HepG2 (cell line): ENCODE measurements around the gene FDXR. TPM values are rescaled to one million over a fixed set of nuclear protein-coding genes. Genes with fewer than 3 reads are reported as not detected.

Experiments used
- CCDC6 ChIP-seq: sonication (generic); formaldehyde crosslinking; IDR thresholded peaks from 2 replicates; pipeline ENCODE4 v1.8.1; 2022; ENCODE audit warnings: mild to moderate bottlenecking, missing genetic modification reagents, moderate library complexity
- HNF1A ChIP-seq, 2 experiments: sonication (generic) in 1 of 2; formaldehyde crosslinking in 1 of 2; IDR thresholded peaks; 2 replicates each; pipeline versions ENCODE4 v1.4.0 to v1.6.1; 2016 to 2020; ENCODE audit warnings: borderline replicate concordance in 1 of 2, low read depth in 1 of 2, mild to moderate bottlenecking in 1 of 2, missing genetic modification reagents in 1 of 2
- IKZF4 ChIP-seq: sonication (generic); formaldehyde crosslinking; IDR thresholded peaks from 2 replicates; pipeline ENCODE4 v1.5.1; 2020; ENCODE audit warnings: borderline replicate concordance, mild to moderate bottlenecking, low read depth, missing genetic modification reagents; ENCODE audit errors: not compliant biosample characterization
- JUND ChIP-seq: sonication (generic); formaldehyde crosslinking; IDR thresholded peaks from 2 replicates; pipeline ENCODE4 v1.8.0; 2022; ENCODE audit warnings: mild to moderate bottlenecking, missing genetic modification reagents
- KLF11 ChIP-seq: IDR thresholded peaks from 2 replicates; pipeline ENCODE4 v1.6.1; 2016; ENCODE audit warnings: missing compliant biosample characterization
- NCOA2 ChIP-seq: sonication (generic); formaldehyde crosslinking; IDR thresholded peaks from 2 replicates; pipeline ENCODE4 v1.8.0; 2022; ENCODE audit warnings: inconsistent platforms
- PHF5A ChIP-seq: IDR thresholded peaks from one replicate; pipeline ENCODE4 v1.6.1; 2018; ENCODE audit warnings: low read depth, missing genetic modification reagents; ENCODE audit not compliant: unreplicated experiment
- POGK ChIP-seq: sonication (generic); formaldehyde crosslinking; conservative IDR thresholded peaks from 2 replicates; pipeline ENCODE4 v1.8.0; 2022; ENCODE audit warnings: mild to moderate bottlenecking, moderate library complexity, missing genetic modification reagents
- POLR2A ChIP-seq, 2 experiments: IDR thresholded peaks; 2 replicates each; pipeline ENCODE4 v1.6.1; 2011; ENCODE audit warnings: low read depth in 2 of 2, low read length in 2 of 2, mild to moderate bottlenecking in 1 of 2, moderate library complexity in 1 of 2; ENCODE audit not compliant: insufficient read depth in 1 of 2
- RFX1 ChIP-seq: fragments of 450-650 bp; IDR thresholded peaks from 2 replicates; pipeline ENCODE4 v1.6.1; 2017
- SALL1 ChIP-seq: sonication (generic); formaldehyde crosslinking; IDR thresholded peaks from 2 replicates; pipeline ENCODE4 v1.8.0; 2022; ENCODE audit warnings: mild to moderate bottlenecking, missing genetic modification reagents
- SIN3A ChIP-seq: IDR thresholded peaks from 2 replicates; pipeline ENCODE4 v1.6.1; 2011; ENCODE audit warnings: low read depth, mild to moderate bottlenecking, control low read depth, low read length, borderline replicate concordance
- SIX4 ChIP-seq: sonication (generic); formaldehyde crosslinking; IDR thresholded peaks from 2 replicates; pipeline ENCODE4 v1.4.0; 2020; ENCODE audit warnings: missing genetic modification reagents
- SMYD3 ChIP-seq: sonication (generic); formaldehyde crosslinking; IDR thresholded peaks from 2 replicates; pipeline ENCODE4 v1.8.1; 2023; ENCODE audit warnings: mild to moderate bottlenecking, missing genetic modification reagents
- ZKSCAN5 ChIP-seq: sonication (generic); formaldehyde crosslinking; IDR thresholded peaks from 2 replicates; pipeline ENCODE4 v1.5.1; 2020; ENCODE audit warnings: mild to moderate bottlenecking, missing genetic modification reagents
- ZNF354B ChIP-seq: sonication (generic); formaldehyde crosslinking; IDR thresholded peaks from 2 replicates; pipeline ENCODE4 v1.8.0; 2022; ENCODE audit warnings: mild to moderate bottlenecking, missing genetic modification reagents
- ZNF362 ChIP-seq: sonication (generic); formaldehyde crosslinking; IDR thresholded peaks from 2 replicates; pipeline ENCODE4 v1.4.0; 2020; ENCODE audit warnings: missing genetic modification reagents, mild to moderate bottlenecking, borderline replicate concordance
- ZNF512 ChIP-seq: sonication (generic); formaldehyde crosslinking; IDR thresholded peaks from 2 replicates; pipeline ENCODE4 v1.4.0; 2020; ENCODE audit warnings: mild to moderate bottlenecking, missing genetic modification reagents
- ZNF549 ChIP-seq: sonication (generic); formaldehyde crosslinking; IDR thresholded peaks from 2 replicates; pipeline ENCODE4 v1.5.0; 2020; ENCODE audit warnings: missing genetic modification reagents
- ZNF580 ChIP-seq: IDR thresholded peaks from 2 replicates; pipeline ENCODE4 v1.6.1; 2016; ENCODE audit warnings: low read depth, borderline replicate concordance
- polyA plus RNA-seq, 8 experiments: library from polyadenylated mRNA; depleted of rRNA in 3 of 8; stranded (reverse) in 7 of 8; unstranded in 1 of 8; fragments of >200 nt; fragmentation: Illumina TruSeq in 4 of 8; extraction: Trizol in 4 of 8; gene quantifications; 2 replicates each; pipeline versions ENCODE4 v1.2.1 to v1.2.3, GENCODE V29; 2011 to 2016; ENCODE audit warnings: low read depth in 4 of 8, missing spikeins in 1 of 8, mixed read lengths in 1 of 8; ENCODE audit not compliant: insufficient read depth in 1 of 8
- total RNA-seq, 5 experiments: library from RNA; depleted of rRNA; stranded (reverse); fragments of >200 nt; fragmentation: Illumina TruSeq; extraction: Trizol; gene quantifications; 2 replicates each; pipeline ENCODE4 v1.2.3, GENCODE V29; 2016; ENCODE audit warnings: low read depth in 1 of 5

The FDXR gene
- total and polyA plus RNA-seq, 2 of the 13 experiments (the other 11 are each of a cell fraction or from before 2014, with no cell fraction given) = 23.4 to 116 TPM

- TF ChIP-seq PHF5A (no peak), ZNF512 (CRISPR knock-in tag) (no peak), ZNF580 (CRISPR knock-in tag) (peak; percentile 56; the same call in 1 of the 2 replicates), CCDC6 (CRISPR knock-in tag) (no peak), SMYD3 (CRISPR knock-in tag) (peak; percentile 81; the same call in 1 of the 2 replicates), SIX4 (CRISPR knock-in tag) (peak; percentile 45), IKZF4 (CRISPR knock-in tag) (no peak), ZKSCAN5 (CRISPR knock-in tag) (no peak), SIN3A (peak; percentile 95), HNF1A (IDR thresholded peaks at IDR 0.05; ENCODE audit: low read depth) (peak; percentile 44; the same call in 1 of the 2 replicates), HNF1A (CRISPR knock-in tag; IDR thresholded peaks at IDR 0.05; ENCODE audit: borderline replicate concordance) (peak; percentile 16; the same call in 1 of the 2 replicates), KLF11 (0 out of 2 replicates have a peak, but pooled peaks have one; percentile 42), NCOA2 (CRISPR knock-in tag) (peak; percentile 36; the same call in 1 of the 2 replicates), POGK (CRISPR knock-in tag) (no peak), ZNF354B (CRISPR knock-in tag) (0 out of 2 replicates have a peak, but pooled peaks have one; percentile 54), ZNF549 (CRISPR knock-in tag) (no peak), SALL1 (CRISPR knock-in tag) (peak; percentile 73), POLR2A (IDR thresholded peaks at IDR 0.05; ENCODE audit: insufficient read depth in 1 of 2, low read depth in 2 of 2, low read length in 2 of 2) (peak; percentile 96 to 98), JUND (CRISPR knock-in tag) (peak; percentile 10; the same call in 1 of the 2 replicates), ZNF362 (CRISPR knock-in tag) (no peak), RFX1 (no peak)
Observed at GRCh38 chr17:74873037-74873873, 461 bp upstream of the FDXR start (continued).
